CD14-positive monocyte (primary cell): ENCODE data around the gene MT3. TPM values are rescaled to one million over a fixed set of nuclear protein-coding genes. Genes with fewer than 3 reads are reported as not detected.

Experiments used
- DNase-seq, 3 donors: peaks; one replicate each; pipeline ENCODE4 v3.0.0-alpha.2; 2011 to 2022
- H2AFZ ChIP-seq: 2 replicates; pipeline ENCODE4 v1.6.0; 2012; ENCODE audit warnings: mild to moderate bottlenecking, low read depth, low read length, inconsistent platforms; ENCODE audit not compliant: insufficient read depth, poor library complexity, severe bottlenecking
- H3K27ac ChIP-seq, 2 donors: 1 replicate in 1 of 2; 2 replicates in 1 of 2; pipeline ENCODE4 v1.5.1; 2012 to 2013; ENCODE audit warnings: low read length in 2 of 2, control low read depth in 1 of 2, inconsistent platforms in 1 of 2, low read depth in 1 of 2, mild to moderate bottlenecking in 1 of 2
- H3K27me3 ChIP-seq, 2 donors: one replicate each; pipeline versions ENCODE4 v1.6.0 to v1.6.1; 2011 to 2013; ENCODE audit warnings: low read length in 2 of 2; ENCODE audit not compliant: control insufficient read depth in 2 of 2, insufficient read depth in 2 of 2
- H3K36me3 ChIP-seq, 2 donors: replicated peaks in 1 of 2; 1 replicate in 1 of 2; 2 replicates in 1 of 2; pipeline versions ENCODE4 v1.5.1 to v1.6.1; 2012 to 2013; ENCODE audit warnings: low read length in 2 of 2, control low read depth in 1 of 2, inconsistent platforms in 1 of 2, mild to moderate bottlenecking in 1 of 2; ENCODE audit not compliant: insufficient read depth in 2 of 2, control insufficient read depth in 1 of 2
- H3K4me1 ChIP-seq, 2 donors: 1 replicate in 1 of 2; 2 replicates in 1 of 2; pipeline versions ENCODE4 v1.5.1 to v1.6.1; 2012 to 2013; ENCODE audit warnings: low read length in 2 of 2, control low read depth in 1 of 2, inconsistent platforms in 1 of 2, mild to moderate bottlenecking in 1 of 2, moderate library complexity in 1 of 2; ENCODE audit not compliant: insufficient read depth in 2 of 2, control insufficient read depth in 1 of 2
- H3K4me2 ChIP-seq: replicated peaks from 2 replicates; pipeline ENCODE3; 2012; ENCODE audit warnings: low read length, moderate library complexity, mild to moderate bottlenecking; ENCODE audit not compliant: poor library complexity, severe bottlenecking; ENCODE audit errors: extremely low read depth
- H3K4me3 ChIP-seq, 3 experiments: fragments of 200-600 bp in 1 of 3; sonication (generic) in 1 of 3; replicated peaks in 1 of 3; 1 replicate in 2 of 3; 2 replicates in 1 of 3; pipeline ENCODE4 v1.5.1; 2011 to 2013; ENCODE audit warnings: low read length in 3 of 3, mild to moderate bottlenecking in 3 of 3, control low read depth in 2 of 3, low read depth in 2 of 3, inconsistent platforms in 1 of 3, moderate library complexity in 1 of 3
- H3K79me2 ChIP-seq: 2 replicates; pipeline ENCODE4 v1.6.0; 2012; ENCODE audit warnings: mild to moderate bottlenecking, control low read depth, inconsistent platforms, low read length, moderate library complexity; ENCODE audit not compliant: insufficient read depth
- H3K9ac ChIP-seq: 2 replicates; pipeline ENCODE4 v1.6.0; 2017; ENCODE audit warnings: low read length, mild to moderate bottlenecking; ENCODE audit not compliant: insufficient read depth, poor library complexity, severe bottlenecking
- H3K9me3 ChIP-seq, 2 donors: replicated peaks in 1 of 2; 1 replicate in 1 of 2; 2 replicates in 1 of 2; pipeline versions ENCODE4 v1.5.1 to v1.6.1; 2012 to 2013; ENCODE audit warnings: low read length in 2 of 2, control low read depth in 1 of 2; ENCODE audit not compliant: control insufficient read depth in 1 of 2, insufficient read depth in 1 of 2
- H4K20me1 ChIP-seq: 2 replicates; pipeline ENCODE4 v1.6.0; 2012; ENCODE audit warnings: mild to moderate bottlenecking, low read length, control low read depth, moderate library complexity; ENCODE audit not compliant: insufficient read depth
- H3K27ac Mint-ChIP-seq, 7 donors: one replicate each; pipeline ENCODE4 v1.8.0; 2020; ENCODE audit warnings: mild to moderate bottlenecking in 7 of 7, mixed read lengths in 7 of 7, moderate library complexity in 6 of 7, inconsistent platforms in 2 of 7
- H3K27me3 Mint-ChIP-seq, 3 donors: one replicate each; pipeline ENCODE4 v1.8.0; 2021 to 2022; ENCODE audit warnings: low read depth in 3 of 3, mild to moderate bottlenecking in 3 of 3, mixed read lengths in 3 of 3, moderate library complexity in 3 of 3, inconsistent platforms in 1 of 3
- H3K36me3 Mint-ChIP-seq, 2 donors: one replicate each; pipeline ENCODE4 v1.8.0; 2020; ENCODE audit warnings: mixed read lengths in 2 of 2, inconsistent platforms in 1 of 2, mild to moderate bottlenecking in 1 of 2
- H3K4me1 Mint-ChIP-seq: one replicate; pipeline ENCODE4 v1.8.0; 2020; ENCODE audit warnings: mild to moderate bottlenecking, mixed read lengths
- H3K4me3 Mint-ChIP-seq, 2 donors: one replicate each; pipeline ENCODE4 v1.8.0; 2020; ENCODE audit warnings: mild to moderate bottlenecking in 2 of 2, mixed read lengths in 2 of 2, moderate library complexity in 1 of 2
- H3K9me3 Mint-ChIP-seq, 7 donors: one replicate each; pipeline ENCODE4 v1.8.0; 2020 to 2022; ENCODE audit warnings: mixed read lengths in 7 of 7, mild to moderate bottlenecking in 6 of 7, moderate library complexity in 6 of 7, inconsistent platforms in 2 of 7
- WGBS: methylation state at CpG from one replicate; pipeline ENCODE4 v1.1.5; 2013; ENCODE audit warnings: missing lambda C conversion rate; ENCODE audit not compliant: insufficient coverage; 5-methylcytosine and 5-hydroxymethylcytosine counted together
- intact Hi-C, 2 donors: fragments of 100-400 bp; cut with micrococcal nuclease; formaldehyde crosslinking; loops; one replicate each; pipeline versions ENCODE4 v1.15.0 to v1.15.1; 2023
- polyA plus RNA-seq, 3 donors: library from polyadenylated mRNA; depleted of rRNA in 1 of 3; unstranded in 2 of 3; stranded (reverse) in 1 of 3; fragments of 300-500 nt in 2 of 3; fragments of >200 nt in 1 of 3; fragmentation: Illumina TruSeq in 2 of 3; gene quantifications; 1 replicate in 2 of 3; 2 replicates in 1 of 3; pipeline ENCODE4 v1.2.3, GENCODE V29; 2012 to 2021
- TF ChIP-seq, protein P1 (sequence below): fragments of 200-600 bp; IDR thresholded peaks from one replicate; pipeline ENCODE4 v1.8.0; 2022; ENCODE audit warnings: antibody characterized with exemption, mild to moderate bottlenecking

Gene MT3
- polyA plus RNA-seq, 3 donors: not detected

DNA sequence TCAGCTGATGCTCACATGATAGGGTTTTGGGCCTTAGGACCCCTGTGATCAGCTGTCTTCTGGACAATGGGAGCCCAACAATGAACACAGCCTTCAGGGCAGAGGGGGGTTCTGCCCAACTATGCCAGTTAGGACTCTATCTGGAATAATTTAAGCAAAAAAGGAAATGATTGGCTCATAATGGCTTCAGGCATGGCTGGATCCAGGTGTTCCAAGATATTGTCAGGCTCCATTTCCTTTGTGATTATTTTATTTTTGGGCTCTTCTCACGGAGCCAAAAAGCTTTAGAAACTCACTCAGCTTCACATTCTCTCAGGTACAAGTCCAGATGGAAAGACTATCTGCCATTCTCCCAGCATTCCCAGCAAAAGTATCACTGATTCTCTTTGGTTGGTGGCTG is 16.1 kb downstream of the MT3 start:
- intact Hi-C loops: loop anchor here (10.0 kb wide), 3 partner anchors 99 to 579 kb away; partner anchors contain the start of genes NUDT21 (in 1 of the 2), OGFOD1 (in 1 of the 2), PSME3IP1 (in 1 of the 2) and RSPRY1 (in 1 of the 2)

DNA sequence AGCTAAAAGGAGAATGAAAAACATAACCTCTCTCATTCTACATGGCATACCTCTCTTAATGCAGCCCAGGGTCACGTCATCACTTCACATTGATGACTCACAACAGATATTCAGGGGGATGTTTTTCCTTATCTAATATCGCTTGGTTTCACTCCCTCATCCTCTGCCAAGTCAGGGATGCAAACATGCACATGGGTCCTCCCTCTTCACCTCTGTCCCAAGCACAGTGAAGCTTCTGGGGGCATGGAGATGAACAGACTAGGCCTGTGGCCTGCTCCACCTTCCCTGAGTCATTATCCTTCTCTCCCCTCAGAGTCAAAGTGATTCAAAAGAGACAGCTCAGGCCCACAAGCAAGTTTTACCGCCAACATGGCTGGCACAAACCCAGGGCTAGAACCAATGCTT is 16.7 kb downstream of the MT3 start:
- H3K79me2 ChIP-seq: no peaks in the 10 kb centered on the region
- no peak overlapping the region for H3K4me3 ChIP-seq
- peaks cover 34 to 38% of the 10 kb centered on the region in 2 donors for H3K4me1 ChIP-seq
- intact Hi-C loops: loop anchor here (10.0 kb wide), 3 partner anchors 99 to 579 kb away; partner anchors contain the start of genes NUDT21 (in 1 of the 2), OGFOD1 (in 1 of the 2), PSME3IP1 (in 1 of the 2) and RSPRY1 (in 1 of the 2)
- no peaks in the 10 kb centered on the region for H3K9me3 ChIP-seq
- H3K27me3 ChIP-seq: peaks cover 0 to 6% of the 10 kb centered on the region in 2 donors
- 89% methylated on average over 2 of the region's 3 CpGs for WGBS
- DNase-seq: no peak
- Mint-ChIP-seq H3K27me3 (peaks cover 6 to 9% (median 8%) of the 10 kb centered on the region in 3 donors), H3K4me3 (no peak overlapping the region), H3K9me3 (peaks cover 0 to 3% (median 0%) of the 10 kb centered on the region in 7 donors), H3K4me1 (peaks cover 39% of the 10 kb centered on the region), H3K27ac (no peak overlapping the region), H3K36me3 (no peaks in the 10 kb centered on the region)
- H3K36me3 ChIP-seq: no peaks in the 10 kb centered on the region
- no peak overlapping the region for H3K4me2 ChIP-seq
- no peak overlapping the region for H2AFZ ChIP-seq
- H3K9ac ChIP-seq: no peak overlapping the region
- H3K27ac ChIP-seq: no peak overlapping the region
- H4K20me1 ChIP-seq: no peaks in the 10 kb centered on the region
- TF ChIP-seq, protein P1, sequence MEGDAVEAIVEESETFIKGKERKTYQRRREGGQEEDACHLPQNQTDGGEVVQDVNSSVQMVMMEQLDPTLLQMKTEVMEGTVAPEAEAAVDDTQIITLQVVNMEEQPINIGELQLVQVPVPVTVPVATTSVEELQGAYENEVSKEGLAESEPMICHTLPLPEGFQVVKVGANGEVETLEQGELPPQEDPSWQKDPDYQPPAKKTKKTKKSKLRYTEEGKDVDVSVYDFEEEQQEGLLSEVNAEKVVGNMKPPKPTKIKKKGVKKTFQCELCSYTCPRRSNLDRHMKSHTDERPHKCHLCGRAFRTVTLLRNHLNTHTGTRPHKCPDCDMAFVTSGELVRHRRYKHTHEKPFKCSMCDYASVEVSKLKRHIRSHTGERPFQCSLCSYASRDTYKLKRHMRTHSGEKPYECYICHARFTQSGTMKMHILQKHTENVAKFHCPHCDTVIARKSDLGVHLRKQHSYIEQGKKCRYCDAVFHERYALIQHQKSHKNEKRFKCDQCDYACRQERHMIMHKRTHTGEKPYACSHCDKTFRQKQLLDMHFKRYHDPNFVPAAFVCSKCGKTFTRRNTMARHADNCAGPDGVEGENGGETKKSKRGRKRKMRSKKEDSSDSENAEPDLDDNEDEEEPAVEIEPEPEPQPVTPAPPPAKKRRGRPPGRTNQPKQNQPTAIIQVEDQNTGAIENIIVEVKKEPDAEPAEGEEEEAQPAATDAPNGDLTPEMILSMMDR: no peak

More for the DNA sequence above, 16.1 kb downstream of the MT3 start:
- Mint-ChIP-seq H3K27me3 (peaks cover 10 to 12% (median 11%) of the 10 kb centered on the region in 3 donors), H3K4me1 (peaks cover 33% of the 10 kb centered on the region), H3K9me3 (peaks cover 0 to 3% (median 0%) of the 10 kb centered on the region in 7 donors), H3K36me3 (no peaks in the 10 kb centered on the region), H3K27ac (no peak overlapping the region), H3K4me3 (no peak overlapping the region)
- H3K36me3 ChIP-seq: no peaks in the 10 kb centered on the region
- H3K79me2 ChIP-seq: no peaks in the 10 kb centered on the region
- no peak overlapping the region for H3K27ac ChIP-seq
- H3K4me1 ChIP-seq: peaks cover 30 to 33% of the 10 kb centered on the region in 2 donors
- H3K4me2 ChIP-seq: no peak overlapping the region
- no peaks in the 10 kb centered on the region for H4K20me1 ChIP-seq
- TF ChIP-seq, protein P1: no peak
- H3K9me3 ChIP-seq: no peaks in the 10 kb centered on the region
- H3K27me3 ChIP-seq: peaks cover 0 to 10% of the 10 kb centered on the region in 2 donors
- DNase-seq: no peak
- H3K4me3 ChIP-seq: no peak overlapping the region
- no peak overlapping the region for H2AFZ ChIP-seq
- no peak overlapping the region for H3K9ac ChIP-seq
- no CpG with 5 or more reads among the region's 1 CpG for WGBS
